Activated B cell treated with CpG ODN at 0.5 μM for 24 hours (primary cell): ENCODE results near the gene PRRT2. TPM values are rescaled to one million over a fixed set of nuclear protein-coding genes. Genes with fewer than 3 reads are reported as not detected.
"Not testable (repeated sequence)": the region's sequence is repeated elsewhere in the genome, so short reads cannot be mapped to it uniquely, and the experiment has no call there.

Experiments used
- ATAC-seq: fragments of 200-7000 bp; cut with Tn5 transposase; one replicate; pipeline ENCODE4 v1.10.0; 2021; ENCODE audit warnings: low read depth, mild to moderate bottlenecking, moderate library complexity
- CTCF ChIA-PET: fragments of 350-600 bp; sonication (Branson Sonifier 250); formaldehyde crosslinking; loops from one replicate; lab custom pipeline; 2021; ENCODE audit warnings: antibody characterized with exemption; lab: Charles Lee
- POLR2A ChIA-PET: fragments of 350-600 bp; sonication (Branson Sonifier 250); formaldehyde crosslinking; loops from one replicate; lab custom pipeline; 2021; ENCODE audit warnings: antibody characterized with exemption; lab: Charles Lee
- DNase-seq: peaks from one replicate; pipeline ENCODE4 v3.0.0; 2022
- H3K27ac Mint-ChIP-seq: one replicate; pipeline ENCODE4 v1.8.0; 2020; ENCODE audit warnings: mixed read lengths
- H3K27me3 Mint-ChIP-seq: one replicate; pipeline ENCODE4 v1.8.0; 2021; ENCODE audit warnings: mixed read lengths
- H3K36me3 Mint-ChIP-seq: one replicate; pipeline ENCODE4 v1.8.0; 2021; ENCODE audit warnings: low read depth, mixed read lengths
- H3K4me1 Mint-ChIP-seq: one replicate; pipeline ENCODE4 v1.8.0; 2021; ENCODE audit warnings: mixed read lengths
- H3K4me3 Mint-ChIP-seq: one replicate; pipeline ENCODE4 v1.8.0; 2020; ENCODE audit warnings: mild to moderate bottlenecking, mixed read lengths
- H3K9me3 Mint-ChIP-seq: one replicate; pipeline ENCODE4 v1.8.0; 2020; ENCODE audit warnings: mixed read lengths
- intact Hi-C: fragments of 100-400 bp; cut with micrococcal nuclease; formaldehyde crosslinking; loops from one replicate; pipeline ENCODE4 v1.15.1; 2024
- total RNA-seq: library from RNA; stranded (reverse); gene quantifications from 2 replicates; pipeline ENCODE4 v1.2.3, GENCODE V29; 2022
- TF ChIP-seq, protein P1 (sequence below): fragments of 200-600 bp; IDR thresholded peaks from one replicate; pipeline ENCODE4 v1.8.0; 2022; ENCODE audit warnings: antibody characterized with exemption, mild to moderate bottlenecking

Gene PRRT2
- total RNA-seq, 1 donor from 2014 or later = 0.11 TPM

DNA sequence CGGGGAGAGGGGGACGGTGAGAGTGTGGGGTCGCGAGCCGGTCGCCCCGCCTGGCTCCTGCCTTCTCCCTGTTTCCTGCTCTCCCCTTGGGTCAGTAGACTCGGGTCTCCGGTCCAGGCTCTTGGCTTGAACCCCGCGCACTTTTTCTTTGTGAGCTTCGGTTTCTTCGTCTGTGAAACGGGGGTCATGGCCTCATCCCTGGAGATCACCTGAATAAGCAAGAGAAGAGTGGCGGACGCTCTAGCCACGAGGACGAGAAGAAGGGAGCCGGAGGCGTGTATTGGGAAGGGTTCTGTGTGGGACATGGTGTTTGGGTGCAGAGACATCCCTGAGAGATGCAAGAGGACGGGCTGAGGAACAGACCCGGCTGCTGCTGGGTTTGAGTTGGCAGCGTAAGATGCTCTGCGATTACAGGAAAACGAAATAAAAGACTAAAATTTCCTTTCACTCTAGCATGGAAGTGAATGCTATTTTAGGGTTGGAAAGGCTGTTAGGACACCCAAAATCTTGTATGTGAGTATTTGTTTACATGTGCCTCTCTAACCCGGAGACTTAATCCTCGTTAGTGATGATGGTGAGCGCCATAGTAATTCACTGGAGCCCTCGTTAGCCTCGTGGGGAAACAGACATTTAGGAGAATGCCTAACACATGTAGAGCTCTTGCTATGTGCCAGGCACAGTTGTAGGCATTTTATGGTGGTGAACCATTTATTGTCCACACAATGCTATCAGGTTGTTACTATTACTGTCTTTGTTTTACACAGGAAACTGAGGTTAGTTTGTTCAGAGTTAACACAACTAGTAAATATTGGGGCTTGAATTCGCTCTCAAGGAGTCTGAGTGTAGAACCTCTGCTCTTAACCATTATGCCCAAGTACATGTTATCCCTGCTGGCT lies 20.8 kb upstream of the PRRT2 start:
- CTCF ChIA-PET = interaction anchor here (0.8 to 3.4 kb wide), 9 partner anchors 11 to 240 kb away, joined by 3 to 24 read pairs (median 4); partner anchors contain the start of gene PAGR1
- TF ChIP-seq, protein P1, sequence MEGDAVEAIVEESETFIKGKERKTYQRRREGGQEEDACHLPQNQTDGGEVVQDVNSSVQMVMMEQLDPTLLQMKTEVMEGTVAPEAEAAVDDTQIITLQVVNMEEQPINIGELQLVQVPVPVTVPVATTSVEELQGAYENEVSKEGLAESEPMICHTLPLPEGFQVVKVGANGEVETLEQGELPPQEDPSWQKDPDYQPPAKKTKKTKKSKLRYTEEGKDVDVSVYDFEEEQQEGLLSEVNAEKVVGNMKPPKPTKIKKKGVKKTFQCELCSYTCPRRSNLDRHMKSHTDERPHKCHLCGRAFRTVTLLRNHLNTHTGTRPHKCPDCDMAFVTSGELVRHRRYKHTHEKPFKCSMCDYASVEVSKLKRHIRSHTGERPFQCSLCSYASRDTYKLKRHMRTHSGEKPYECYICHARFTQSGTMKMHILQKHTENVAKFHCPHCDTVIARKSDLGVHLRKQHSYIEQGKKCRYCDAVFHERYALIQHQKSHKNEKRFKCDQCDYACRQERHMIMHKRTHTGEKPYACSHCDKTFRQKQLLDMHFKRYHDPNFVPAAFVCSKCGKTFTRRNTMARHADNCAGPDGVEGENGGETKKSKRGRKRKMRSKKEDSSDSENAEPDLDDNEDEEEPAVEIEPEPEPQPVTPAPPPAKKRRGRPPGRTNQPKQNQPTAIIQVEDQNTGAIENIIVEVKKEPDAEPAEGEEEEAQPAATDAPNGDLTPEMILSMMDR = no peak
- DNase-seq = no peak
- POLR2A ChIA-PET = interaction anchor here (0.6 to 3.0 kb wide), 19 partner anchors 11 to 1319 kb away, joined by 3 to 58 read pairs (median 6); partner anchors contain the start of genes ALDOA, DCTPP1, KCTD13 and MAZ
- intact Hi-C loops = loop anchor here (1.0 to 5.0 kb wide), 9 partner anchors 16 to 206 kb away; partner anchors contain the start of genes CDIPT, INO80E and PAGR1
- peaks cover 6% of the 10 kb centered on the region for H3K36me3 Mint-ChIP-seq
- ATAC-seq = peak; percentile 1
- no peaks in the 10 kb centered on the region for H3K27me3 Mint-ChIP-seq
- H3K4me1 Mint-ChIP-seq = peaks cover 30% of the 10 kb centered on the region
- H3K4me3 Mint-ChIP-seq = peak overlapping the region; percentile 98
- H3K9me3 Mint-ChIP-seq = no peaks in the 10 kb centered on the region
- peak overlapping the region; percentile 93 for H3K27ac Mint-ChIP-seq

DNA sequence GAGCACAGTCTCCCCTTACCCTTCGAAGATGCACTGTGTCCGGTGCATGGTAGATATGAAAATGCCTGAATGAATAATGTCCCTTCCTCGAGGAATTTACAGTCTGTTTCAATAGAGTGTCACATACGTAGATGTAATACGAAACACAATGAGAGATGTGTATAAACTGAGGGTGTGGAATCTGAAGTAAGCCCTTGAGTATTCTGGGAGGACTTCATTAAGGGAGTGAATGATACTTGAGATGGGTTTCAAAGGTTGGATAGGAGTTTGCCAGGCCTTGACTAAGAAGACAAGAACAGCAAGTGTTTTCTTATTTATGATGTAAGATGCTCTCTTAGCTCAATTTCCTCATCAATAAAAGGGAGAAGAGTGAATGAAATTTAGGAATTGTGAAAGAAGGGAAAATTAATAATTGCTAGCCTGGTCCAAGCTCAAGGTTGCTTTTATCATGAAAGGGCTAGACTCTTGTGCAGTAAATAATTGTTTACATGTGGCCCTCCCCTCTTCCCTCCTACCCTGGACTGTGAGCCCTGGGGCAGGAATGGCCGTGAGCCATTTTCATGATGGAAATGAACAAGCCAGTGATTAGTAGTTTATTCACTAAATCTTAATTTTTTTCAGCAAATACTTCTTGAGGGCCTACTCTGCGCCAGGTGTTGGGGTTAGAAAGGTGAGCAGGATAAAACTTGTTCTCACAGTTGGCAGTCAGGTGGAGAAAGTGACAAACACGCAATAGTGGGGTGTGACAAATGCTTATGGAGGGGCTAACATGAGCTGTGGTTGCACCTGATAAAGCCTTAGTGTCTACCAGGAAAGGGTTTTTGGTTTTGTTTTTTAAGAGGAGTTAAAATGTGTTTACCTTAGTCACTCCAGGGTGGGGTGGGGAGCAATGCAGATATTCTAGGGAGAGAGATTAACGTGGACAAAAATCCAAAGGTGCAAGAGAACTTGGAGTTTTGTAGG lies 19.9 kb upstream of the PRRT2 start:
- CTCF ChIA-PET = no interaction called here
- H3K9me3 Mint-ChIP-seq = no peaks in the 10 kb centered on the region
- H3K27me3 Mint-ChIP-seq = no peaks in the 10 kb centered on the region
- TF ChIP-seq, protein P1 = no peak
- ATAC-seq (no peak), DNase-seq (no peak)
- peak overlapping the region; percentile 98 for H3K4me3 Mint-ChIP-seq
- intact Hi-C loops = loop anchor here (2.0 to 5.0 kb wide), 3 partner anchors 60 to 205 kb away; partner anchors contain the start of gene INO80E
- peak overlapping the region; percentile 18 for H3K27ac Mint-ChIP-seq
- H3K4me1 Mint-ChIP-seq = peaks cover 30% of the 10 kb centered on the region
- POLR2A ChIA-PET = interaction anchor here (0.7 kb wide), 1 partner anchor 12 kb away, joined by 3 read pairs; no protein-coding TSS in a partner anchor
- H3K36me3 Mint-ChIP-seq = peaks cover 11% of the 10 kb centered on the region

DNA sequence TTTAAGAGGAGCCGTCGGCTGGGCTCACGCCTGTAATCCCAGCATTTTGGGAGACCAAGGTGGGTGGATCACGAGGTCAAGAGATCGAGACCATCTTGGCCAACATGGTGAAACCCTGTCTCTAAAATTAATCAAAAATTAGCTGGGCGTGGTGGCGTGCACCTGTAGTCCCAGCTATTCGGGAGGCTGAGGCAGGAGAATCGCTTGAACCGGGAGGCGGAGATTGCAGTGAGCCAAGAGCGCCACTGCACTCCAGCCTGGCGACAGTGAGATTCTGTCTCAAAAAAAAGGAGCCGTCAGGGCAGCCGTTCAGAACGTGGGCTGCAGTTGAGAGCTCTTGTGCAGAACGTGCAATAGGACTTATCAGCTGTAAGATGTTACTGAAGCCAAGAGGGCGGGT lies 18.8 kb upstream of the PRRT2 start:
- POLR2A ChIA-PET = not testable (repeated sequence)

DNA sequence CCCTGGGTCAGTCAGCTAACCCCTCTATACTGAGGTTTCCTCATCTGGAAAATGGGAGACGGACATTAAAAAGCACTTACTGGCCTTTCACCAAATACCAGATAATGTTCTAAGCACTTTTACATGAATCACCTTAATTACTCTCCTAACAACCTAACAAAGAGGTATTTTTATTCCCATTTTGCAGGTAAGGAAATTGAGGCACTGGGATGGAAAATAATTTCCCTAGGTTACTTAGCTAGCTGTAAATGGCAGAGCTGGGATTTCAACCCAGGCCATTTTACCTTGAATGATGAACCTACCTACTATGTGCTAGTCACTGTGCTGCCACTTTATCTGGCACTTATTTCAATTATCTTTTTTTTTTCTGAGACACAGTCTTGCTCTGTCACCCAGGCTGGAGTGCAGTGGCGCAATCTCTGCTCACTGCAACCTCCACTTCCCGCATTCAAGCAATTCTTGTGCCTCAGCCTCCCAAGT lies 17.7 kb upstream of the PRRT2 start:
- ChIA-PET CTCF (interaction anchor here (1.2 kb wide), 1 partner anchor 10 kb away, joined by 3 read pairs; no protein-coding TSS in a partner anchor), POLR2A (interaction anchor here (1.0 kb wide), 1 partner anchor 10 kb away, joined by 9 read pairs; no protein-coding TSS in a partner anchor)
- Mint-ChIP-seq H3K4me3 (no peak overlapping the region), H3K36me3 (peaks cover 32% of the 10 kb centered on the region), H3K4me1 (peaks cover 28% of the 10 kb centered on the region), H3K27me3 (no peaks in the 10 kb centered on the region), H3K9me3 (no peaks in the 10 kb centered on the region), H3K27ac (no peak overlapping the region)
- ATAC-seq (no peak), DNase-seq (no peak)
- TF ChIP-seq, protein P1 = no peak
- intact Hi-C loops = loop anchor here (5.0 kb wide), 1 partner anchor 62 kb away; no protein-coding TSS in a partner anchor

More for the DNA sequence above, 18.8 kb upstream of the PRRT2 start:
- not testable (repeated sequence) for H3K4me3 Mint-ChIP-seq, H3K27me3 Mint-ChIP-seq, DNase-seq, ATAC-seq, H3K9me3 Mint-ChIP-seq, H3K27ac Mint-ChIP-seq
- Mint-ChIP-seq H3K4me1 (peaks cover 30% of the 10 kb centered on the region), H3K36me3 (peaks cover 21% of the 10 kb centered on the region)
- intact Hi-C loops = loop anchor here (5.0 kb wide), 1 partner anchor 61 kb away; no protein-coding TSS in a partner anchor
- CTCF ChIA-PET = interaction anchor here (1.2 kb wide), 1 partner anchor 11 kb away, joined by 3 read pairs; no protein-coding TSS in a partner anchor
